GM12874 (cell line): Measurements from ENCODE around the gene CD82.

Source experiments
- TF ChIP-seq, protein P1 (sequence below): IDR thresholded peaks from 2 replicates; pipeline ENCODE4 v1.5.1; 2011; ENCODE audit warnings: low read depth, mild to moderate bottlenecking, control low read depth, low read length, moderate library complexity; ENCODE audit not compliant: insufficient read depth

The CD82 gene

DNA sequence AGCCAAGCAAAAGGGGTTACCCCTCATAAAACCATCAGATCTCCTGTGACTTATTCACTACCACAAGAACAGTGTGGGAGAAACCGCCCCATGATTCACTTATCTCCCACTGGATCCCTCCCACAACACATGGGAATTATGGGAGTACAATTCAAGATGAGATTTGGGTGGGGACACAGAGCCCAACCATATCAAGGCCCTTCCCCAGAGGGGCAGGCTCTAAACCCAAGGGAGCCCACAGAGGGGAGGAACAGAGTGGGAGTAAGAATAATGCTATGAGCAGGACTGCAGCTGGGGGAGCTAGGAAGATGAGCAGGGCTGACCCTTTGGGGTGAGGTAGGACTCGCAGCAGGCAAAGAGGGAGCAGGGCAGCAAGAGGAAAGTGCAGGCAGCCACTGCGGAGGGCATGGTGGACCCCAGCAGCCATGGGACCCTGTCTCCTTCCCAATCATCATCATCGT lies 59.3 kb downstream of the CD82 start:
- TF ChIP-seq, protein P1, sequence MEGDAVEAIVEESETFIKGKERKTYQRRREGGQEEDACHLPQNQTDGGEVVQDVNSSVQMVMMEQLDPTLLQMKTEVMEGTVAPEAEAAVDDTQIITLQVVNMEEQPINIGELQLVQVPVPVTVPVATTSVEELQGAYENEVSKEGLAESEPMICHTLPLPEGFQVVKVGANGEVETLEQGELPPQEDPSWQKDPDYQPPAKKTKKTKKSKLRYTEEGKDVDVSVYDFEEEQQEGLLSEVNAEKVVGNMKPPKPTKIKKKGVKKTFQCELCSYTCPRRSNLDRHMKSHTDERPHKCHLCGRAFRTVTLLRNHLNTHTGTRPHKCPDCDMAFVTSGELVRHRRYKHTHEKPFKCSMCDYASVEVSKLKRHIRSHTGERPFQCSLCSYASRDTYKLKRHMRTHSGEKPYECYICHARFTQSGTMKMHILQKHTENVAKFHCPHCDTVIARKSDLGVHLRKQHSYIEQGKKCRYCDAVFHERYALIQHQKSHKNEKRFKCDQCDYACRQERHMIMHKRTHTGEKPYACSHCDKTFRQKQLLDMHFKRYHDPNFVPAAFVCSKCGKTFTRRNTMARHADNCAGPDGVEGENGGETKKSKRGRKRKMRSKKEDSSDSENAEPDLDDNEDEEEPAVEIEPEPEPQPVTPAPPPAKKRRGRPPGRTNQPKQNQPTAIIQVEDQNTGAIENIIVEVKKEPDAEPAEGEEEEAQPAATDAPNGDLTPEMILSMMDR, result no peak

DNA sequence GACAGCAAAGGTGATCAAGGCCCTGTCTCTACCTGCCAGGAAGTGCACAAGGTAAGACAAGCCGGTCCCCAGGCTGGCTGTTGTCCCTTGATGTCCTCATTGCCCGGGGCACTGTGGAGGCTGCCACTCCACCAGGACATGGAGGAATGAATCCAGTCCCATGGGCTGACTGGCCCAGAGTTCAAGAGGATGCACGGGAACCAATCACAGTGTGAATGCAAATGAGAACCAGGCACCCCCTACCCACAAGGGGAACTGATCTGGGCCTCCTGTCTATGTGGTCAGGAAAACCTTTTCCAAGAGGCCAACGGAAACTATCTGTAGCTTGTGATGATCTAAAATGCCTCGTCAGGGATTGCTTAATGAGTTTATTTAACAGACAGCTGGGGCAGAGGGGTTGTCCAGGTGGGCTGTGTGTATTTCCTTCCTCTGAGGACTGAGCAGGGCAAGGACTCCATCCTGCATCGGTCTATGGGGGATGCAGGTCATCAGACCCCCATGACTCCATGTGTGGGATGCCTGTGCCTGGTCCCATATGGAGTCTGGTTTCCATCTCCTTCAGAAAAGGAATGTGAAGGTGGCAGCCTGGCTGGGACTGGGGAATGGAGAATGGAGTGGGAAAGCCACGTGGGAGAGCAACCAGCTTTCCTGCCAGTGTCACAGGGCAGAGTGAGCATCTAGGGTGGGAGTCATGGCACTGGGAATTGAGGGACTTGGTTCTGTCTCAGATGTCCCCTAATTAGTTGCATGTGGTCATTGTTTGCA lies 60.5 kb downstream of the CD82 start:
- TF ChIP-seq, protein P1, result no peak

DNA sequence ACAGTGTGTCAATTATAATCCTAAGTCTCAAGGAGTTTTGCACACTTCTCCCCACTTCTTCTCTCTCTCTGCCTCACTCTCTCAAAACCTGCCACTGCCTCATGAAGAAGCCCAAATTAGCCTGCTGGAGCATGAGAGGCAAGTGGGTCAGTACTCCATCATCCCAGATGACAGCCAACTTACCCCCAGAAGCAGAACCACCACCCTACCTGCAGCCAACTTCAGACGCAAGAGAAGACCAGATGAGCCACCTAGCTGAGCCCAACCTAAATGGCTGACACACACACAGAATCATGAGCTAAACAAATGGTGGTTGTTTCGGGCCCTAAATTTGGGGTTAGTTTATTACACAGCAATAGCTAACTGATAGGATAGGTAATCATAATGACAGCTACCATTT lies 61.2 kb downstream of the CD82 start:
- TF ChIP-seq, protein P1, result no peak

DNA sequence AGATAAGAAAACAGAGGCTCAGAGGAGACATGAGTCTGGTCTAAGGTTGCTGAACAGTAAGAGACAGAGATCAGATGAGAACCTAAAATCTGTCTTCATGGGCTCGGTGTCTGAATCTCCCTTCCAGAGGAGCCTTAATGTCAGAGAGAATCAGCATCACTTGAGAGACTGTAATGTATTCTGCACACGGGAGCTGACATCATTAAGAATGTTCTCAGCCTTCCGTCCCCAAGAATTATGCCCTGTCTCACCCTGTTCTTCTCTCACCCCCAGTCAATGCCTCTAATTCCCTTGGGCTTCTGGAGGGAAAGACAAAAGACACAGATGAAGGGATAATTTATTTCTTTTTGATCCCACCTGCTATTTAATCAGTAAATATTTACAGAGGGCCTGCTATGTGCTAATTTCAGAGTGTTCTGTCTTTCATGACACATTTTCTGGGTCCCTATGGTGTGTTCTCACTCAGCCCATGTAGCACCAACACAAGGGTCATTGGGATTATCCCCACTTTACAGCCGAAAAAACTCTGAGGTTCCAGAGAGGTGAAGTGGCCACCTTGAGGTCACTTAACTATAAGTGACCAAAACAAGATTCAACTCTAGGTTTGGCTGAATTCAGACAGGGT lies 61.8 kb downstream of the CD82 start:
- TF ChIP-seq, protein P1, result no peak

DNA sequence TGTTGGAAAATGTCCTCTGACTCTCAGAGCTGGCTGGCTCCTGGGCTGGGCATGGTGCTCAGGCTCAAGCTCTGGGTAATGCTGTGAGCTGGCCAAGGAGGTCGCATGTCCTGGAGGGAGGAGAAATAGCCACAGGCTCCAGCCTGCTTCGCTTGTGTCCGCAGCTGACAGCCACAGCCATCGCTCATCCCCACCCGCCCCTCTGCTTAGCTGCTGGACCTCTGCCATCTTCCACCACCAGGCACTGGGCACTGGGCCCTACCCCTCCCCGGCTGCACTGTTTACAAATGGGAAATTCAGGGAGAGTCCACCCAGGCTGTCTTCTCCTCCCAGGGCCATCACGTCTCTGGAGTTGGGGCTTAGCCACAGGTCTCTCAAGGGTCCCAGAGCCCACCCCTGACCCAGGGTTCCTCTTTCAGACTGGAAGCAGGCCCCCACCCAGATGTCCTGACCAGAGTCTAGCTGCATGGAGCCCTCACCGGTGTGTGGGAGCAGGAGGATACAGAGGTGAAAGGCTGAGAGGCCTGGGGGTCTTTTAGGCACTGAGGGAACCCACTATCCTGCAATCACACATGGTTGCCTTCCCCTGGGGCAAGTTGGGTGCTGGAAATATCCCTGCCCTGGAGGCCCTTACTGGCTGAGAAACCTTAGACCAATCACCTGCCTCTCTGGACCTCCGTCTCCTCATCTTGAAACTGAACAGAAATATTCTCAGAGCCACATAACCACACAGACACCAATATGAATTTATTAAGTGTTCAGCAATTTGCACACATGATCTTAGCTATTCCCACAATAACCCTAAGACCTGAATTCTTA lies 62.7 kb downstream of the CD82 start:
- TF ChIP-seq, protein P1, result no peak

DNA sequence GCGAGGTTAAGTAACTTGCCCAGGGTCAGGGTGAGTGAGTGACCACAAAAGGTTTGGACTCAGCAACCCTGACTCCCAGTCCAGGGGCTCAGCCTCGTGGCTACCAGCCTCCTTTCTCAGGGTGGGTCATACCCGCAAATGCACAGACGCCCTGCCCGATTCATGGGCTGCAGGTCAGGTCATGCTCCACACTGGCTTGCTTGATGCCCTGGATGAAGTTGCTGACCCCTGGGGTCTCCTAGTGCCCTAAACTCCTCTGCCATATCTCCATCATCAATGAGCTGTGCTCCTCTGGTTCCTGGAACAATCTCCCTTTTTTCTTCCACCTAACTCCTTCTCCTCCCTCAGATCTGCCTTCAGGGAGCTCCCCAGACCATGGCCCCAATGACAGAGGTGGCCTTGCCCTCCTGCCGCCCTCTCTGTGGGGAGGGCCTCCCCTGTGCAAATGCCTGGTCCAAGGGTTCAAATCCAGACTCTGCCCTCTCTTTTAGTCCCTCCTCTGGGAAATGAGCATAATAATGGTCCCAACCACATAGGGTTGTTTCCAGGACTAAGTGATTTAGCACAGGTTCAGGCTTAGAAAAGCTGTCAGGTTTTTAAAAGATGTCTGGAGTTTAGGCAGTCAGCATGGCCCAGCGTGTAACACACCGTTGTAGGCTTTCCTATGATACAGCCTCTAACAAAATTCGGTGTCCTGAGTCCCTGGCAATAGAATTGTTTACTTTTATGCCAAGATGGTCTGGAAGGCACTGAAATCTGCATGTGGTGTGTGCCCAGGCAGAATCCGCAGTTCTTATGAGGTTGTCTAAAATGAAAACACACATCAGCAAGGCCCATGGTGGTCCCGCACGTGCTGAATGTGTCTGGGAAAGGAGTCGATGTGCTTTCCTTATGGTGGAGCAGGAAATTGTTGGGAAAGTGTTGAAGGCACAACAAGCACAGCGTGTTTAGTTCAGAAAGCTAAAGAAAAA lies 63.6 kb downstream of the CD82 start:
- TF ChIP-seq, protein P1, result no peak
